HG03039 (cell line): ENCODE results near the gene FBXL13.
"Not testable (repeated sequence)": the region's sequence is repeated elsewhere in the genome, so short reads cannot be mapped to it uniquely, and the experiment has no call there.

Experiments
- ATAC-seq: cut with Tn5 transposase; IDR thresholded peaks from one replicate; pipeline ENCODE4 v1.9.1; 2021; ENCODE audit warnings: mild to moderate bottlenecking, moderate library complexity; ENCODE audit not compliant: unreplicated experiment

Gene FBXL13

DNA sequence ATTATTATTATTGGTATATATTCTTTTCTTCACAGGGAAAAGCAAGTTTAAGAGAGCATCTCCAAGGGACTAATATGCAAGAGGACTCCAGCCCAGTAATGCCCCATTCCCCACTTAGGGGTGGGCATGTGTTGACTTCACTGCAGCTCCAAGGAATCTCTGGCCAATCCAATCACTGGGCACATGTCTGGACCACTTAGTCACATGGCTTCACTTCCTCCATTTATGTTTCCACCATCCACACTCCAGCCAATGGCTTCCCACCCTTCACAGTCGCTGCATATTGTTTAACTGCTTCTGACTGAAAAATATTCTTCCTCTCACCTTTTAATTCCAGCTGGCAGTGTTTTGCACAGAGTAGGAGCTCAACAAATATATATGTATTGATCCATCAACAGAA lies 43.6 kb downstream of the FBXL13 start:
- no peak for ATAC-seq

- no peak for ATAC-seq
Measured at GRCh38 chr7:103025341-103025740, 49.3 kb downstream of the FBXL13 start.

DNA sequence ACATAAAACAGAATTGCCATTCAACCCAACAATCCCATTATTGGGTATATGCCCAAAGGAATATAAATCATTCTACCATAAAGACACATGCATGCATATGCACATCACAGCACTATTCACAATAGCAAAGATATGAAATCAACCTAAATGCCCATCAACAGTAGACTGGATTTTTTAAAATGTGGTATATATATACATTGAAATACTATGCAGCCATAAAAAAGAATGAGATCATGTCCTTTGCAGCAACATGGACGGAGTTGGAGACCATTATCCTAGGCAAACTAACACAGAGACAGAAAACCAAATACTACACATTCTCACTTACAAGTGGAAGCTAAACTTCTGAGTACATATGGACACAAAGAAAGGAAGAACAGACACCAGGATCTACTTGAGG lies 51.0 kb downstream of the FBXL13 start:
- not testable (repeated sequence) for ATAC-seq

DNA sequence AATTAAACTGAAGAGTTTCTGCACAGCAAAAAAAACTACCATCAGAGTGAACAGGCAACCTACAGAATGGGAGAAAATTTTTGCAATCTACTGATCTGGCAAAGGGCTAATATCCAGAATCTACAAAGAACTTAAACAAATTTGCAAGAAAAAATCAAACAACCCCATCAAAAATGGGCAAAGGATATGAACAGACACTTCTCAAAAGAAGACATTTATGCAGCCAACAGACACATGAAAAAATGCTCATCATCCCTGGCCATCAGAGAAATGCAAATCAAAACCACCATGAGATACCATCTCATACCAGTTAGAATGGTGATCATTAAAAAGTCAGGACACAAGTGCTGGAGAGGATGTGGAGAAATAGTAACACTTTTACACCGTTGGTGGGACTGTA lies 53.1 kb downstream of the FBXL13 start:
- not testable (repeated sequence) for ATAC-seq

GRCh38 chr7:103020876-103021275 lies 53.7 kb downstream of the FBXL13 start:
- not testable (repeated sequence) for ATAC-seq

DNA sequence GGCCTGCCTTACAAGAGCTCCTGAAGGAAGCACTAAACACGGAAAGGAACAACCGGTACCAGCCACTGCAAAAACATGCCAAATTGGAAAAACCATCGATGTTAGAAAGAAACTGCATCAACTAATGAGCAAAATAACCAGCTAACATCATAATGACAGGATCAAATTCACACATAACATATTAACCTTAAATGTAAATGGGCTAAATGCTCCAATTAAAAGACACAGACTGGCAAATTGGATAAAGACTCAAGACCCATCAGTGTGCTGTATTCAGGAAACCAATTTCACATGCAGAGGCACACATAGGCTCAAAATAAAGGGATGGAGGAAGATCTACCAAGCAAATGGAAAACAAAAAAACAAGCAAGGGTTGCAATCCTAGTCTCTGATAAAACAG lies 56.3 kb downstream of the FBXL13 start:
- ATAC-seq = not testable (repeated sequence)

DNA sequence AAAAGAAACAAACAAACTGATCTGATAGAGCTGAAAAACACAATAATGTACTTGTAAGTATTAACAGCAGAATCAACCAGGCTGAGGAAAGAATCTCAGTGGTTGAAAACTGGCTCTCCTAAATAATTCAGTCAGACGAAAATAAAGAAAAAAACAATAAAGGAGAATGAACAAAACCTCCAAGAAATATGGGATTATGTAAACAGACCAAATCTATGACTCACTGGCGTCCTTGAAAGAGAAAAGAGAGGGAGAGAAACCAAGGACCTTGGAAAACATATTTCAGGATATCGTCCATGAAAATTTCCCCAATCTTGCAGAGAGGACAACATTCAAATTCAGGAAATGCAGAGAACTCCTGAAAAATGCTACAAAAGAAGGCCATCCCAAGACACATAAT lies 62.9 kb downstream of the FBXL13 start:
- no peak for ATAC-seq

DNA sequence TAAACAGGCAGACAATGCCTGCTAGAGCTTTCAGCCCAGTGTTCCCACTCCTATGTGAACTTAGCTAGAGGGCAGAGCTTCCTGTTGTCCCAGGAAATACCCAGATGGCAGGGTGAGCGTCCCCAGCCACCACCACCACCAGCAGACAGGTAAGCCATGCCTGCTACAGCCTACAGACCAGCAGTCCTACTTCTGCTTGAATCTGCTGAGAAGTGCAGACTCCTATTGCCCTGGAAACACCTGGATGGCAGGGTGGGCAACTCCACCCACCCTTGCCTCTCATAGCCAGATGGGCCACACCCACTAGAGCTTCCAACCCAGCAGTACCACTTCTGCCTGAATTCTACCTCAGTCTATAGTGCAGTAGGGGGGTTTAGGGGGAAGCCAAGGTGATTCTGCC lies 64.4 kb downstream of the FBXL13 start:
- no peak for ATAC-seq

GRCh38 chr7:103009466-103010185 lies 65.0 kb downstream of the FBXL13 start:
- ATAC-seq = no peak

- no peak for ATAC-seq
Measured at GRCh38 chr7:103003004-103003403, 71.6 kb downstream of the FBXL13 start.

- no peak for ATAC-seq
Measured at GRCh38 chr7:103001210-103001609, 73.4 kb downstream of the FBXL13 start.

GRCh38 chr7:102996957-102997356 lies 77.6 kb downstream of the FBXL13 start:
- no peak for ATAC-seq

DNA sequence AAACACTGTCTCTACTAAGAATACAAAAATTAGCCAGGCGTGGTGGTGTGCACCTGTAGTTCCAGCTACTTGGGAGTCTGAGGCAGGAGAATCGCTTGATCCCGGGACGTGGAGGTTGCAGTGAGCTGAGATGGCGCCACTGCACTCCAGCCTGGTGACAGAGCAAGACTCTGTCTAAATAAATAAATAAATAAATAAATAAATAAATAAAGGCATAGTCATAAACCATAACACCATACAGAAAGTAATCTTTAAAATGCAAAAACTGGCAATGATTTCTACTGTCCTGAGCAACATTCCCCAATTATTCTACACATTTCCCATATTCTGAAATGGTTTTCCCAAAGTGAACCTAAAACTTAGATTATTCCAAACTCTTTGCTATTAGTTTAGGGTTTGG lies 79.0 kb downstream of the FBXL13 start:
- ATAC-seq = not testable (repeated sequence)

GRCh38 chr7:102994567-102994966 lies 80.0 kb downstream of the FBXL13 start:
- ATAC-seq = no peak

DNA sequence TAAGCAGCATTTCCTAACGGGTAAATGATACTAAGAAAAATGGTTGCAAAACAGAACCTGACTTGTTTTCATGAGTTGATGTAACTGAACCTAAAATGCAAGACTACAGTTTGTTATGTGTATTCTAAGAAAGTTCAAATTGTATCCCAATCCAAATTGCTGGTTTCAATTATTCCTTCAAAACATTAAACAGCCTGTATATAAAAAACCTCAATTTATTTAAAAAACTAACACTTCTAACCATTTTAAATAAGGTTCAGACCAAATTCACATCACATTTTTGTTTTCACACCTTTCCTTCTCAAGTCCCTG lies 80.9 kb downstream of the FBXL13 start:
- no peak for ATAC-seq

GRCh38 chr7:102992938-102993717 lies 81.5 kb downstream of the FBXL13 start:
- no peak for ATAC-seq

DNA sequence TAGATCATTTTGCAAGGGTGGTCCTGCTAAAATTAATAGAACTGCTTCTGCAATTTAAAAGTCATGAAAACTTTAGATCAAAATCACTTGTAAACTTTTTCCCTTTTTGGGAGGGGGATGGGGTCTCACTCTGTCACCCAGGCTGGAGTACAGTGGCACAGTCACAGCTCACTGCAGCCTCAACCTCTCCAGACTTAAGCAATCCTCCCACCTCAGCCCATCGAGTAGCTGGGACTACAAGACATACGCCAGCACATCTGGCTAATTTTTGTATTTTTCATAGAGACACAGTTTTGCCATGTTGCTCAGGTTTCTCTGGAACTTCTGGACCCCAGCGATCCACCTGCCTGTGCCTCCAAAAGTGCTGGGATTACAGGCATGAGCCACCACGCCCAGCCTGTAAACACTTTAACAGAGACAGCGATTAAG lies 82.1 kb downstream of the FBXL13 start:
- ATAC-seq = no peak

- ATAC-seq = no peak
Measured at GRCh38 chr7:102991540-102992214, 82.9 kb downstream of the FBXL13 start.

- no peak for ATAC-seq
Measured at GRCh38 chr7:102991077-102991539, 83.5 kb downstream of the FBXL13 start.

GRCh38 chr7:102990642-102991041 lies 84.0 kb downstream of the FBXL13 start:
- no peak for ATAC-seq

GRCh38 chr7:102988631-102989560 lies 85.7 kb downstream of the FBXL13 start:
- ATAC-seq = no peak
